RWPE1 (cell line): Measurements from ENCODE around the gene FAH.

ENCODE experiments used
- CTCF ChIA-PET: fragments of 350-600 bp; sonication (Branson Sonifier 250); formaldehyde crosslinking; extraction: SDS; loops from one replicate; lab custom pipeline; 2021; lab: Yijun Ruan, JAX
- POLR2A ChIA-PET: fragments of 400-600 bp; formaldehyde crosslinking; extraction: SDS; loops from one replicate; lab custom pipeline; 2020; ENCODE audit warnings: antibody characterized with exemption; ENCODE audit not compliant: low non-redundant PET; lab: Yijun Ruan, JAX
- DNase-seq: peaks from one replicate; pipeline ENCODE4 v3.0.0; 2012; ENCODE audit warnings: low spot score
- H3K27ac ChIP-seq: fragments of 450-650 bp; 2 replicates; pipeline ENCODE4 v1.5.1; 2017
- TF ChIP-seq, protein P1 (sequence below): fragments of 450-650 bp; conservative IDR thresholded peaks from 2 replicates; pipeline ENCODE4 v1.5.1; 2017; ENCODE audit warnings: low read depth, mild to moderate bottlenecking

The FAH gene

GRCh38 chr15:80159811-80160569 is 7.2 kb downstream of the FAH start:
- TF ChIP-seq, protein P1, sequence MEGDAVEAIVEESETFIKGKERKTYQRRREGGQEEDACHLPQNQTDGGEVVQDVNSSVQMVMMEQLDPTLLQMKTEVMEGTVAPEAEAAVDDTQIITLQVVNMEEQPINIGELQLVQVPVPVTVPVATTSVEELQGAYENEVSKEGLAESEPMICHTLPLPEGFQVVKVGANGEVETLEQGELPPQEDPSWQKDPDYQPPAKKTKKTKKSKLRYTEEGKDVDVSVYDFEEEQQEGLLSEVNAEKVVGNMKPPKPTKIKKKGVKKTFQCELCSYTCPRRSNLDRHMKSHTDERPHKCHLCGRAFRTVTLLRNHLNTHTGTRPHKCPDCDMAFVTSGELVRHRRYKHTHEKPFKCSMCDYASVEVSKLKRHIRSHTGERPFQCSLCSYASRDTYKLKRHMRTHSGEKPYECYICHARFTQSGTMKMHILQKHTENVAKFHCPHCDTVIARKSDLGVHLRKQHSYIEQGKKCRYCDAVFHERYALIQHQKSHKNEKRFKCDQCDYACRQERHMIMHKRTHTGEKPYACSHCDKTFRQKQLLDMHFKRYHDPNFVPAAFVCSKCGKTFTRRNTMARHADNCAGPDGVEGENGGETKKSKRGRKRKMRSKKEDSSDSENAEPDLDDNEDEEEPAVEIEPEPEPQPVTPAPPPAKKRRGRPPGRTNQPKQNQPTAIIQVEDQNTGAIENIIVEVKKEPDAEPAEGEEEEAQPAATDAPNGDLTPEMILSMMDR = no peak
- DNase-seq = no peak
- peak overlapping the region; percentile 75 for H3K27ac ChIP-seq
- ChIA-PET CTCF (interaction anchor here (0.6 kb wide), 1 partner anchor 855 kb away, joined by 6 read pairs; no protein-coding TSS in a partner anchor), POLR2A (no interaction called here)

DNA sequence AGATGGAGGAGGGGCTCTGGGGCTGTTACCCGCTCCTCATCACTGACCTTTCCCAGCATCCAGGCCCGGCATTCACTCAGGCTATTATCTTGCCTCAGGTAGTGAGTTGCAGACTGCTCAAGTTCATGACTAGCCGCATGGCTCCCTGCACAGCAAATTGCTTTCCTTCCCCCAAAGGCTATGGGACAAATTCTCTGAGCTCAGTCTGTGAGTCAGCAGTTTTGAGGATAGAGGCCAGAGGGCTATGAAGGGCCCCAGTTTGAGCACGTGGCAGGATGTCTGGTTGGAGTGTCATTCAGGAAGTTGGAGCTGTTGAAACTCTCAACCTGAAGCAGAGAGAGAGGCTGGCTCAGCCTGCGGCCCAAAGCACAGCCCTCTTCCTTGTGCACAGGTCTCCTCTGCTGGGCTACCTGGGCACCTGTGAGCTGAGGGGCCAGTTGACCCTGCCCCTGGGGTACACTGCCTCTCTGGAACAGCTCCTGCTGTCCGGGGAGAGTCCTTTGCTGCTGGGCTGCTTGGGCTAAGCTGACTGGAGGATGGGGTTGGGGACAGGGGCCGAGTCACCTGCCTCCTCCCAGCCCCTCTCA is 7.9 kb downstream of the FAH start:
- POLR2A ChIA-PET = interaction anchor here (0.7 to 1.1 kb wide), 2 partner anchors 9 to 238 kb away, joined by 3 to 9 read pairs; no protein-coding TSS in a partner anchor
- peak; percentile 83 for DNase-seq
- TF ChIP-seq, protein P1 = no peak
- CTCF ChIA-PET = interaction anchor here (0.6 kb wide), 2 partner anchors 854 to 1105 kb away, joined by 5 to 6 read pairs; no protein-coding TSS in a partner anchor
- H3K27ac ChIP-seq = peak overlapping the region; percentile 75

- TF ChIP-seq, protein P1 = no peak
- ChIA-PET POLR2A (interaction anchor here (0.7 to 1.1 kb wide), 2 partner anchors 9 to 239 kb away, joined by 3 to 9 read pairs; no protein-coding TSS in a partner anchor), CTCF (interaction anchor here (1.7 kb wide), 1 partner anchor 12 kb away, joined by 4 read pairs; no protein-coding TSS in a partner anchor)
- DNase-seq = no peak
- H3K27ac ChIP-seq = no peak overlapping the region
Measured at GRCh38 chr15:80161468-80162016, 8.7 kb downstream of the FAH start.

- H3K27ac ChIP-seq = no peak overlapping the region
- TF ChIP-seq, protein P1 = no peak
- ChIA-PET POLR2A (no interaction called here), CTCF (interaction anchor here (1.7 kb wide), 1 partner anchor 11 kb away, joined by 4 read pairs; no protein-coding TSS in a partner anchor)
- DNase-seq = no peak
Measured at GRCh38 chr15:80162059-80162554, 9.3 kb downstream of the FAH start.

DNA sequence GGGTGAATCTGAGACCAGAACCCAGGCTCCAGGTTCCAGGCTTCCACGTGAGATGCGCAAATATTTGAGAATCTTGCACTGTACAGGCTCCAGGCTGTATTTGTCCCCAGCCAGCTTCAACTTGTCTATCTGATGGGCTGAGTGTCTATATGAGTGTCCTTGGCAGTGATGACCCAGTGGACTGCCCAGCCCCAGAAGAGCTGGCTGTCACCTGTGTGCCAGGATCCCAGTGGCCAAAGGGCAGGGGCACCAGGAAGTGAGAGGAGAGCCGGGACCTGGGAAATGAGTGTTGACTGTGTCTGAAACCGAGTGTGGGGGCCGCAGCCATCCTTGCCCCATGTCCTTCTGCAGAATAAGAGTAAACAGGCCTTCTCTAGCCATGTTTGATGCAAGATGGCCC is 10.4 kb downstream of the FAH start:
- DNase-seq = no peak
- TF ChIP-seq, protein P1 = no peak
- ChIA-PET CTCF (no interaction called here), POLR2A (no interaction called here)
- H3K27ac ChIP-seq = no peak overlapping the region

- no peak overlapping the region for H3K27ac ChIP-seq
- no peak for DNase-seq
- CTCF ChIA-PET = no interaction called here
- TF ChIP-seq, protein P1 = no peak
- POLR2A ChIA-PET = no interaction called here
Measured at GRCh38 chr15:80163897-80164296, 11.1 kb downstream of the FAH start.
